ENCODE results near the gene SLC35B1.
"Not testable (repeated sequence)": the region's sequence is repeated elsewhere in the genome, so short reads cannot be mapped to it uniquely, and the experiment has no call there.

SLC35B1 gene

DNA sequence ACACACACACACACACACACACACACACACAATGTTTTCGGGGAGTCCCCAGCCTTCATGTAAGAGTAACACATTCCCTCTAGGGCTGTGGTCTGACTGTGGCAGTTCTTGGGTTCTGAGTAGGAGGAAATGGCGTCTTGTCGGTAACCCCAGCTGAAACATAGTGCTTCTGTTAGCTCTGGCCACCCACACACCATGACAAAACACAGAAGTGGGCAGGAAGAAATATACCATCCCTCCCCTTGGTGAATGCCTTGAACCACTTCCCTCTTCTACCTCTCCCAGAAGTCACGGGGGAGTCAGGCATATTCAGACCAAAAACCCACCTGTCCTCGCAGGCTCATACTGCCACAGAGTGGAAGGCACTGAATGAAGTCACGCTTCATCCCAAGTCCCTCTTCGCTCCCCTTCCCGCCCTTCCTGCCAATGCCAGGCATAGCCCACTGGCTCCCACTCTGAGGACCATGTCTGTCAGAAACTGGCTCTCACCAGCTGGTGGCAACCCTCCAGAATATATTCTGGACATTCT lies 11.5 kb downstream of the SLC35B1 start:
- no peak for DNase-seq

DNA sequence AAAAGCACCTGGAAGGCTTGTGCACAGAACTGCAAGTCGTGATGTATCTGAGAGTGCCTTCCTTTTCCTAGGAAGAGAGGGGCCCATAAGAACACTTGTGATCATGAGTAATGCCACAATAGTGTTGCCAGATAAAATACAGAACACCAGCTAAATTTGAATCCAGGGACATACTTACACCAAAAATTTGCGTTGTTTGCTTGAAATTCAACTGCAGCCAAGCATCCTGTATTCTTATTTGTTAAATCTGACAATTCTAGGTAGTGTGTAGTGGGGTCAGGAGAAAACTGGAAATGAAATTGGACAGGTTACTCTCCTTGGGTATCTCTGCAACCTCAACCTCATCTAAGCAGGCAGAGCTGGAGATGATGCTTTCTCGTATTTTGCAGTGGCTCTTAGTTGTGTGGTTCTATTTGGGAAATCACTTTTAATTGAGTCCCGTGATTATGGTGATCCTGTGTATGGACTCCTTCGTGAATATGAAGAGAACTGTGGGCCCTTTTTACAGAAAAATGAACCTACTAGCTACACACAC lies 12.0 kb downstream of the SLC35B1 start:
- no peak for DNase-seq

DNA sequence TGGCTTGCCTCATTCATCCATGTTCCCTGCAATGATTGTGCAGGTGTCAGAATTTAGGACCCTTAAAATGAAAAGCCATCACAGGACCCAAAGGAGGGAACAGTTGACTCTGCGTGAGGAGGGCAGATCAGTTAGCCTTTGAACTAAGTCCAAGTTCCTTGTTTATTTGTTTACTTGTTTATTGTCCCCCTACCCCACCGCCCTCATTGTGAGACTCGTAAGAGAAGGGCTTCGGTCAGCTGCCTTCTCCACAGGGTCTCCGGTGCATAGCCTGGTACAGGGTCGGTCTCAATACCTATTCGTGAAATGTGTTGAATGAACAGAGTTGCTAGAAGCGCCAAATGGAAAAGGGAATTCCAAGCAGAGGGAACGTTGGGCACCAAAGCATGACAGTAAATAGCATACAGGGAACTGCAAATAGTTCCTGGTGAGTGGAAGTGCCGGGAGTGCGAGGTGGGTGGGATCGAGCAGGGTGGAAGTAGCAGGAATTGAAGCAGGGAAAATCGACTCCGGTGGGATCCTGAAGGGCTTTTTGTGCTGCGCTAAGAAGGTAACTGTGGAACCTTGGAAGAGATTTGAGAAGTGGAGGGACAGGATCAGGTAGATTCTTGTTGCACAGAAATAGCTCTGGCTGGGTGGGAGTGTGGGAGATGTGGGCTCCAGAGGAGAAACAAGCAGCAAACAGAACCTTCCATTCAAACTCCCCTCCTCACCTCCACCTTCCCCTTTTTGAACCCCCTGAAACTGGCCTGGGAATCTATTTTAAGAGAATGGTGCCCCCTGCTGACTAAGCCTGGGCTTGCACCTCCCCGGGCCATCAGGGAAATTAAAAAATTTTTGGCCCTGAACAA lies 12.7 kb downstream of the SLC35B1 start:
- DNase-seq: peak in 1 of 2 experiments; percentile 32

DNA sequence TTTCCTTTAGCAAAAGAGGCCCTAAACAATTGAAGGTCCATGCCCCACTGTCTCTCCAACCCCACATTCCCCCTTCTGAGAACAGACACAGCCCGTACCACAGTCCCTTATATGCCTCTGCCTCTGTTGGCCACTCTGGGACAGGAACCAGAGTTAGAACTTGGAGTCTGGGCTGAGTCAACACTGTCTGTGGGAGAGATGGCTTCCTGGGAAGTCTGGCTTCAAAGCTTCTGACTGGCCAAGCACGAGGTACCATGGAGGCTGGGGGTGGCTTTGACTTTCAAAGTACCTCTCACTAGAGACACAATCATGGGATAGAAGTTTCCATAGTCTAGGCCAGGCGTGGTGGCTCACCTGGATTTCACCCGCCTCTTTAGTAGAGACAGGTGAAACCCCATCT lies 15.0 kb downstream of the SLC35B1 start:
- DNase-seq: no peak

DNA sequence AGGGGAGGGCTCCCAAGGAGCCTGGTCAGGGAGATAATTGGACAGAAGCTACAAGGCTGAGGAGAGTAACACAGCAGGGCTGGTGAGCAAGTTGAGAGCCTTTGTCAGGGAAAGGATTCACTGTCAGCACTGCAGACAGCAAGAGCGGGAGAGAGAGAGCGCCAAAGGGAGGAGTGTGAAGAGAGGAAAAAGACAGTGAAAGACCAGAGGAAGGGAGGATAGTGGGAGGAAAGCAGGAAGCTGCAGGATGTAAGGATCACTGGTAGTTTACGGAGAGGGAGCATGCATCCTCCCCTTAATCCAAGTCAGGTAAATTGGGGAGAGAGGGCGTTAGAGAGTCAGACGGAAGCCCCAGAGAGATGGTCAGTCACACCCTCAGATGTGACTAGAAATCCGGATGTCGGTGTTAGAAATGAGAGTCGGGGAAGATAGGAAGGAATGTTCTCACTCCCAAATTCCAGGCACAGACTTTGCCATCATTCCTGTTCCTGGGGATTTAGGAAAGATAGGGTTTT lies 16.0 kb downstream of the SLC35B1 start:
- DNase-seq: no peak

DNA sequence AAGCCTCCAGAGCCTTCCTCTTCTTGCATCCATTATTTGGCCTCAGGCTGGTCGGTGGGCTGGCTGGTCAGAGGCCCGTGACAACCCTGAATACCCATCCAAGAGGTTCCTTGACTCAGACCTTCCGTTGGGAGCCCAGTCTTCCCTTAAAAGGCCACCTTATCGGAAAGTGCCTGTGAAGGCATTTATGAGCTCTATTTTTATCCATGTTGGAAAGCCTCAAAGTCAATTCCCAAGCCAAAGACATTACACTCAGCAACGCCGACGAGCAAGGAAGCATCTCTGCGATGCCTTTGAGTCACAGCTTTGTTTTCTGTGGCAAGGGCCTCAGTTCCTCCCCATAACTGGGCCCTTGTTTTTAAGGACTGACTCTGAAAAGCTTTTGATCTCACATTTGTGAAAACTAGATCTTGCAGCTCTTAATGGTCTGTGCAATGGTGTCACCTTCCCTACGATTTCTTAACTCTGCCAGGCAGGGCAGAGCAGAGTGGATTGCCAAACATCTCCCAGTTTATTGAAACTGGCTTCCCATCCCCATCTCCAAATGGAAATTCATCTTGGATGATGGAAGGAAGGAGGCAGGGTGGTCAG lies 16.6 kb downstream of the SLC35B1 start:
- DNase-seq: no peak

DNA sequence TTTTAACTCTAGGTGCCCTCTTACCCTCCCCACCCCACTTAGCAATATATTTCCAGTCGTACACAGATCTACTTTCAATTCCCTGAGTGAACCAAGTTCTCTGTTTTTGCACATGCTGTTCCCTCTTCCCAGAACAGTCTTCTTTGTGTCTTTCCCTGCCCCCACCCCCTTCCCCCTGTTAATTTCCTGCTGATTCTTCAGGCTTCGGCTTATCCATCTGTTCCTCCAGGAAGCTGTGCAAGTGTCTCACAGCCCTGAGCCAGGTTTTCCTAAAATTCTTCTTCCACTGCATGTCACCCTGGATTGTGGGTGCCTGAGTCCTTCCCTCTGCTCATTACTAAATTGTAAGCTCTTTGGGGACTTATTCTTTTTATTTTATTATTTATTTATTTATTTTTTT lies 17.5 kb downstream of the SLC35B1 start:
- no peak for DNase-seq

DNA sequence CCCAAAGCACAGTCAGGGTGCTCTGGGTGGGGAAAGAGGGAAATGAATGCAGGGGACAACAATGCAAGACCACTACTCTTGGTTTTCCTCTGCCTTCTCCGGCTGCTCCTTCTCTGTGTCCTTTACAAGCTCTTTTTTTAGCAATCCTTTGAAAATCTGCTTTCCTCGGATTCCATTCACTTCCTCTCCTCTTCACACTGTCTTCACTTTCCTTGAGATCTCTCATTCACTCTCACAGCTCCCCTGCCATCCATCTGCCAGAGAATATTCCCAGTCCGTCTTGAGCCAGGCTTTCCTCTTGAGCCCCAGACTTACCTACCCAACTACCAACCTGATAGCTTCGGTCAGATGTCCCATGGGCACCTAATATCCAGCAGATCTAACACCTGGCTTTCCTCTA lies 18.9 kb downstream of the SLC35B1 start:
- DNase-seq: no peak

DNA sequence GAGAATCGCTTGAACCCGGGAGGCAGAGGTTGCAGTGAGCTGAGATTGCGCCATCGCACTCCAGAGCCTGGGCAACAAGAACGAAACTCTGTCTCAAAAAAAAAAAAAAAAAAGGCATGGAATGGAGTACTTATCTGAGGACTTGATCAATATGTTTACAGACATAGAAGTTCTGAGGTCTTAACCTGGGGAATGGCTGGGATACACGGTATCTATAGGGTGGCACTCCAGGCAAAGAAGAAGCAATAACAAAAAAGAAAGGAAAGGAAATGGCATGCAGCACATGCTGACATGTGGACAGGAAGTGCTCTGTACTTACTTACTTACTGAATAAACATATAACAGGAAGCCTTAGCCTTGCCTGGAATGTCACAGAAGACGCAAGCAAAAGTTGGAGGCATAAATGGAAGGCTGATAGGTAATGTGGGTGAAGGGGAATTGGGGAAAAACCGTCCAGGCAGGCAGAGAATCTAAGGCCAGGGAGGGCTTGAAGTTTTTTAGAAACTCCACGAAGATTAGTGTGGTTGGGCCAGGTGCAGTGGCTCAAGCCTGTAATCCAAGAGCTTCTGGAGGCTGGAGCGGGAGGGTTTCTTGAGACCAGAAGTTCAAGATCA lies 19.8 kb downstream of the SLC35B1 start:
- DNase-seq: peak in 1 of 2 experiments; percentile 47

DNA sequence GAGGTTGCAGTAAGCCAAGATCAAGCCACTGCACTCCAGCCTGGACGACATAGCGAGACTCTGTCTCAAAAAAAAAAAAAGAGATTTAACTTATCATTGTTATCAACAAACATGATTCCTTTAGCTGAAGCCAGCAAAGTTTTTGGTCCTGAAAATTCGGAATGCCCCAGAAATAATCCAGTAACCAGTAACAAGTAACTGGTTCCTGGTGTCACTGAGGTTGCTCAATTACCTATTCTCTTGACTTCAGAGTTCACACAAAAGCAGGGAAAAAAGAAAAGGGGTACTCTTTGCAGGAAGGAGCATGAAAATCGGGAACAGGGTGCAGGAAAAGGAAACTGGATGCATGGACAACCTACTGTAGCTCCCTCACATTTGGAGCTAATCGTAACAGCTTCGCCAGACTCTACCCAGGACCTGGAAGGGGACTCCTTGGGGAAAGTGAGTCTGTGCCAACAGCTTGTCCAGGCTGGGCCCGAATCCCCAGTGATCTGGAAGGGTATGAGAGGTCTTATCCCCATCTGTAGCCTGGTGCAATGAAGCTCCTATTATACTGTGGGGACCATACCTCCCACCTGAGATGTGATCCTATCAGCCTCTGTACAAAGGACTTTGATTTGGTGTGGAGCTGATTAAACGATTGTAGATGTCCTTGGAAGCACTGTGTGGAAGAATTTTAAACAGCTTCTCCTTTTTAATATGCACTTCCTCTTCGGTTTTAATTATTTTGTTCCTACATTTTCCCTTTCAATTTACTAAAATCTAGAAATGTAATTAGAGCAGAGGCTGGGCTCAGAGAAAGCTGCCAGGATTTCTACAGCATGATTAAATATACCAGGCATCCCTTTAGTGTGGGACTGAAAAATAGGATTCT lies 26.4 kb downstream of the SLC35B1 start:
- no peak for DNase-seq

DNA sequence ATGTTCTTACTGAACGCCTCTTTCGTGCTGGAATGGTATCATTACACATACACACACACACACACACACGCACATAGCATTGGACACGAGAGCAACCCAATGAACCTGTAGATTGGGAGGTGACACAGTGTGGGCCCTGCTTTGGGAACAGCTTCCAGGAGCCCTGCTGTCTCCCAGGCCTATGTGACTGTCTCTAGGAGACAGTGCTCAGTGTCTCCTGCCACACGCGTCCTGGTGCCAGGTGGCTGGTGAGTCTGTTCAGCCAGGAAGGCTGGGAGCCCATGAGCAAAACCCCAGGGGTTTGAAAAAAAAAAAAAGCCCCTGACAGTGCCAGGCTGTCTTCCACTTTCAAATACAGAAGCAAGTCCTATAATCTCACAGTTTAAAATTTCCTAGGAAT lies 27.4 kb downstream of the SLC35B1 start:
- DNase-seq: no peak

DNA sequence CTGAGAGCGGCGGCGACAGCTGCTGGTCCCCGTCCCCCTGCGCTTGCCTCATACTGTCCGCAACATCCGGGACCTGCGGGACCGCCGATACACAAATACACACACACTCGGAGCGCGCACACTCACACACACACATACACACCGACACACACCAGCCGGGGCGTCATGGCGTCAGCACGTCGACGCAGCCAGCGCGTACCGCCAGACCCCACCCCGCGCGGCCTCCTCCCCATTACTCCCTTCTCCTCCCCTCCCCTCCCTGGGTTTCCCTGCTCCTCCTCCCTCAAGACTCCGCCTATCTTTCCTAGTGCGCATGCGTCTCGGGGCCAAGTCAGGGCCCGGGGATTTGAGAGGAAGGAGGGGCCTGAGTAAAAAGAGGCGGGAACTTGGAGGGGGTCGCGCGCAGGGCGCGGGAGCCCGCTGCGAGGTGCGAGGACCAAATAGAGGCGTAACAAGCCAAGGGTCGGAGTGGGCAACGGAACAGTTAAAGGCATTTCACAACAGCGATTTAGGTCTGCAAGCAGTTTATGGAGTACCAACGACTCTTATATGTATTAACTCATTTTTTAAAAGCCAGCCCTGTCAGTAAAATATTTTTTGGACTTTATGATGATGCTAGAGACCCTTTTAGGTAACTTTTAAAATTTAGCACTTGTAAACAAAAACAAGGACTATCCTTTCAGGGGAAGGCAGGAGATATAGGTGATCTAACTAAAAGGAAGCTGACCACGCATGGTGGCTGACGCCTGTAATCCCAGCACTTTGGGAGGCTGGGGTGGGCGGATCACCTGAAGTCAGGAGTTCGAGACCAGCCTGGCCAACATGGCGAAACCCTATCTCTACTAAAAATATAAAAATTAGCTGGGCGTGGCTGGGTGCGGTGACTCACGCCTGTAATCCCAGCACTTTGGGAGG lies 29.6 kb downstream of the SLC35B1 start, which contains the start of gene SPOP:
SPOP (minus strand) TSS at position 165 of the 915 bp plus-strand sequence. CDS start 55,287 bp downstream, outside the sequence.
- peak; percentile 95 to 96 for DNase-seq

DNA sequence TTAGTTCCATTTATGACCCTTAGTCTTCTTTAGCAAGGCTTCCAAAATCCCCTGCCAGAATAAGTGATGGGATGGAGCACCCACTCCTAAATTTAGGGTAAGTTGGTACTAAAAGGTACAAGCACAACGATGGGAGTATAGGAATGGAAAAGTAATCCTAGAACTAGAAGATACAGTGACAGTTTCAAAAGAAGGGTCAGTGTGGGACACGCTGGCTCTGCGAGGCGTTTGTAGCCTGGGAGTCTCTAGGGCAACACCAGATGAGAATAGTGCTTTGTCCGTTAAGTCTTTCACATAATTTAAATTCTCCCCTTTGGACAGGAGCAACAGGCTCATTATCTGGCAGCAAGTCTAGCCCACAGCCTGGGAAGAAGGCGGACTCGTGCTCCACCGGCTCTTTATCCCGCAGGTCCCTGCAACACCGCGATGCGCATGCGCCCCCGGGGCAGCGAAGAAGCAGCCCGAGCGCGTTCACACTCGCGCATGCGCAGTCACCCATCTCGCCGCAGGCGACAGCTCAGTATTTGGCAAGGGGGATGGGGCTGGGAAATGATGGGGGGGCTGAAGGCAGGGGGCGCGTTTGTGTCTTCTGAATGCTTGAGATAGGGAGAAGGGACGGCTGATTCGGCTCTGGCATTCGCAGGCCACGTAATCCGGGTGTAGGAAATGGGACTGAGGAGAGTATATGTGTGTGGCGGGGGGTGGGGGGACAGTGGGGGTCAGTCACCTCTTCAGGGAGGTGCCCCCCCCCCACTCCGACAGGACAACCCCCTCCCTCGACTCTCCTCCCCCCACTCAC lies 30.4 kb downstream of the SLC35B1 start:
- peak; percentile 85 to 87 for DNase-seq

DNA sequence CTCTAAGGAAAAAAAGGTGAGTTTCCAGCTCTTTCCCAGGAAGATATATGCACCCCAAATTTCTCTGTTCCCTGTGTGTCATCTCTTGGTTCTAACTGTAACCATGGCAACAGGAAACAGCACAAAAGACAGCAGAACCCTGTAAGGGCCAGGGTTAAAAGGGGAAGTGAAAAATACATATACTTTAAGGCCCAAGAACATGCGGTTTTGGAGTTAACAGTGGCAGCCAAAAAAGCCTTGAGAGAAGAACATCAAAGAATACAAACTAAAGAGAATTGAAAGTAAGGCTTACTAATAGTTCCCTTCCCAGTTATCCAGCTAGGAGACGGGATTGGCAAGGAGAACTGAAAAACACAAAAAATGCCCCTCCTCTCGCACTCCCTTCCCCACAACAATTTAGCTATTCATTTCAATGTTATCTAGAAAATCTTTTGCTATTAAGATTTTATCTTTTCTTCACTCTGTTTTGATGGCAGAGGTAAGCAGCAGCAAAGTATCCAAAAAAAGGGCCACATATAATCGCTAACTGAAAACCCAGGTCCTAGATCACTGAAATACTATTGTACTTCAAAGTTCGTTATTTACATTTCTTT lies 31.4 kb downstream of the SLC35B1 start:
- DNase-seq: peak in 1 of 2 experiments; percentile 22

DNA sequence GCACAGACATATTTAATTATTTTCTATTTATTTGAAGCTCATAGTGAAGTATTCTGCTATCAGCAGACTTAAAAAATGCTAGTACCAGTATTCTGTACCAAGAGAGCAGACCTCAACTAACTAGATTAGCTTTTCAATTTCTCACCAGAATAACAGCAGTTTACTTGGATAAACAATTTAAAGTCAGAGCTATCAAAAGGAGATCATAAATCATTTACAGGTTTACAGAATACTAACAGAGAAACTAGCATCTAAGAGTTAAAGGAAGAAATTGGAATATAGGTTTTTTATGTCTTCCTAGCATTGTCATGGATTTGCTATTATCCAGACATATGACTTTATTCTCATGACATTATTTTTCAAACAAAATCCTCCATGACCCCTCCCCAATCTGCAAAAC lies 33.3 kb downstream of the SLC35B1 start:
- no peak for DNase-seq

DNA sequence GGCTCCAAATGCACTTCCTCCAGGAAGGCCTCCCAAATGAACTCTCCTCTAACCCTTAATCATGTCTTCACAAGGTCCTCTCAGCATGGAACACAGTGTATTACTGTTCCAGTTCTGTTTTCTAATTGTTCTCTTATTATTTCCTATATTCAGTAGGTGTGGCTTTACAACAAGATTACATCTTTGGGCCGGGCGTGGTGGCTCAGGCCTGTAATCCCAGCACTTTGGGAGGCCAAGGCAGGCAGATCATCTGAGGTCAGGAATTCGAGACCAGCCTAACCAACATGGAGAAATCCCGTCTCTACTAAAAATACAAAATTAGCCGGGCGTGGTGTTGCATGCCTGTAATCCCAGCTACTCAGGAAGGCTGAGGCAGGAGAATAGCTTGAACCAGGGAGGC lies 34.1 kb downstream of the SLC35B1 start:
- DNase-seq: not testable (repeated sequence)

DNA sequence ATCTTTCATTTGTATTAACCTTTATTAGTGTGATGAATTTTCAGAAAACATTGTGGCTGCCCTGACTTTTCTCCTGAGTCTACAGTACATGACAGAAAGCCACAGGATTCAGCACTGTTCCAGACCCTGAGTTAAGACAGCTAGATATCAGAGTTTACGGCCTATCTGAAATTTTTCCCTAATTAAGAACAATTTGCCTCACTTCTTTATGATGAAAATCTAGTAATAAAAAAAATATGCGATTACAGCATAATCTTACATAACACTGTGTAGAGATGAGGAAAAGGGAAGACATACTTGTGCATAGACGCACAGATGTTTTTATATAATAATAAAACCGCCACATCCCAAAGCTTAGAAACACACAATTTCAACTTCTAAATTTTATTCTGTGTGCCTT lies 37.1 kb downstream of the SLC35B1 start:
- no peak for DNase-seq

DNA sequence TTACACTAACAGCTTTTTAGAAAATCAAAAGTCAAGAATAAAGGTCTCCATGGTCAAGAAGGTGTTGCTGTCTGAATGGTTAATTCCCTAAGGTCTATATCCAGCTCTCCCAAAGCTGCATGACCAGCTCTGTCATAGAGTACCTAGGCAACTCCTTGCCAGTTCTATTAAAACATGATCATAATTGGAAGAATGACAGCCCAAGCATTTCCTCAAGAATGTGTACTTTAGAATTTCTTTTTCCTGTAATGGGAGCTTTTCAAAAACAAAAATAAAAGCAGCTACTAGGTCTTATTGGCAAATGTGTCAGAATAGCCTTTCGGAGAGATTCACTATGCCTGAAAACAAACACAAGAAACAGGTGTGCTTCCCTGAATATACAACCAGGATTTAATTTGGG lies 37.8 kb downstream of the SLC35B1 start:
- no peak for DNase-seq

DNA sequence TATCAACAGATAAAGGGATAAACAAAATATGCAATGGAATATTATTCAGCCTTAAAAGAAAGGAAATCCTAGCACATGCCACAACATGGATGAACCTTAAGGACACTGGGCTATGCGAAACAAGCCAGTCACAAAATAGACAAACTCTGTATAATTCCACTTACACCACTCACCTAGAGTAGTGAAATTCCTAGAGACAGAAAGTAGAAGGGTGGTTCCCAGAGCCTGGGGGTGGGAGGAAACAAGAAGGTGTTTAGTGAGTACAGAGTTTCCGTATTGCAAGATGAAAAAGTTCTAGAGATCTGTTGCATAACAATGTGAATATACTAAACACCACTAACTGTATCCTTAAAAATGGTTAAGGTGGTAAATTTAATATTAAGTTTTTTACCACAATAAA lies 39.9 kb downstream of the SLC35B1 start:
- DNase-seq: no peak

DNA sequence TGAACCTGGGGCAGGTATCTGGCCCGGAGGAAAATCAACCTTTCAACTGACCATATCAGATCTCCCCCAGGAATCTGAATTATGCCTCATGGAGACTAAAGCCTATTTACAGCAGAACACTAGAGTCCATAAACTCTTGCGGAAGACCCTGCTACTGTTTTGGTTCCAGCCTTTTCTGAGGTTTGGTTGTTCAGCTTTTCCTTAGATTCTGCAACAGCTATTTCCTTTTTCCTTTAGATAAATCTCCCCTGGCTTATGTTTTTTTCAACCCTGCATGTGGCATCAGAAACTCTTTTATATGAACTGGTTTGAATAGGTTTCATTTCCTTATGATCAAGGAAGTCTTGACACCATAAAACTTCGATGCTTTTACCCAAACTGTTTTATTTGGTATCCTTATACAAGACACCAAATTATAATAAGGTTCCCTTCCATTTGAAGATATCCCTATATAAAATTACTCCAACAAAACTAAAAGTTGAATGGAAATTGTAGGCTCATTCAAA lies 43.0 kb downstream of the SLC35B1 start:
- no peak for DNase-seq
